ENCODE measurements around the gene CLCF1.
"Not testable (repeated sequence)": the region's sequence is repeated elsewhere in the genome, so short reads cannot be mapped to it uniquely, and the experiment has no call there.

Gene CLCF1

GRCh38 chr11:67345920-67346819, 27.2 kb downstream of the CLCF1 start:
- H3K27me3 Mint-ChIP-seq: no peaks in the 10 kb centered on the region
- ATAC-seq (ENCODE audit: low read depth) (peak; percentile 54), DNase-seq (ENCODE audit: low spot score in 2 of 2) (no peak)
- no peak overlapping the region for H3K27ac Mint-ChIP-seq
- no peaks in the 10 kb centered on the region for H3K9me3 Mint-ChIP-seq
- H3K36me3 Mint-ChIP-seq: peaks cover under 1% of the 10 kb centered on the region
- H3K4me1 Mint-ChIP-seq: peaks cover 43% of the 10 kb centered on the region
- no peak overlapping the region for H3K4me3 Mint-ChIP-seq

- H3K9me3 Mint-ChIP-seq: no peaks in the 10 kb centered on the region
- no peaks in the 10 kb centered on the region for H3K27me3 Mint-ChIP-seq
- no peak overlapping the region for H3K4me3 Mint-ChIP-seq
- H3K4me1 Mint-ChIP-seq: peaks cover 43% of the 10 kb centered on the region
- no peak for DNase-seq (ENCODE audit: low spot score in 2 of 2)
- ATAC-seq (ENCODE audit: low read depth): peak; percentile 50
- H3K36me3 Mint-ChIP-seq: no peaks in the 10 kb centered on the region
- H3K27ac Mint-ChIP-seq: no peak overlapping the region
Measured at GRCh38 chr11:67345247-67345919, 28.0 kb downstream of the CLCF1 start.

DNA sequence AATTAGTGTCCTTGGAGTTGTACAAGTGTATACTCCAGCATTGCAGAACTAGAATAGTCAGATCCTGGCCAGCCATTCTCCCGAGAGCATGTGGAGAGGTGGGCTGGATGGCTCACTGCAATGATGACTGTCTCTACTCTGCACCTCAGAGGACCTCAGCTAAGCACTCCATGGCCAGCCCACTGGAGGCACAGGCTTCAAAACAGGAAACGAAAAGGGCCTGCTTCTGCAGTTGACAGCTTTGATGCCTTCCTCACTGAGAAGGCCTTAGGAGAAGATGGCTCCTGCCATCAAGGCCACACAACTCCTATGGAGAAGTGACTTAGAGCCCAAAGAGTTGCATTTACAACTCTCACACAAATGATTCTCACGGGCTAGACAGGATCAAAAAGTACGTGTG, 29.1 kb downstream of the CLCF1 start:
- DNase-seq (ENCODE audit: low spot score in 2 of 2) (no peak), ATAC-seq (ENCODE audit: low read depth) (peak; percentile 69)
- H3K4me3 Mint-ChIP-seq: peak overlapping the region; percentile 48

GRCh38 chr11:67337257-67337656, 36.1 kb downstream of the CLCF1 start:
- no peak for ATAC-seq (ENCODE audit: low read depth)
- Mint-ChIP-seq H3K27me3 (no peaks in the 10 kb centered on the region), H3K36me3 (peaks cover 1% of the 10 kb centered on the region), H3K4me1 (no peaks in the 10 kb centered on the region), H3K27ac (no peak overlapping the region), H3K9me3 (no peaks in the 10 kb centered on the region), H3K4me3 (no peak overlapping the region)
- no peak for DNase-seq (ENCODE audit: low spot score in 2 of 2)

More for the DNA sequence above, 29.1 kb downstream of the CLCF1 start:
- no peaks in the 10 kb centered on the region for H3K27me3 Mint-ChIP-seq
- no peaks in the 10 kb centered on the region for H3K36me3 Mint-ChIP-seq
- peak overlapping the region; percentile 43 for H3K27ac Mint-ChIP-seq
- no peaks in the 10 kb centered on the region for H3K9me3 Mint-ChIP-seq
- peaks cover 33% of the 10 kb centered on the region for H3K4me1 Mint-ChIP-seq

- DNase-seq (ENCODE audit: low spot score in 2 of 2) (no peak), ATAC-seq (ENCODE audit: low read depth) (no peak)
- no peak overlapping the region for H3K27ac Mint-ChIP-seq
- peaks cover 4% of the 10 kb centered on the region for H3K36me3 Mint-ChIP-seq
- no peak overlapping the region for H3K4me3 Mint-ChIP-seq
- no peaks in the 10 kb centered on the region for H3K4me1 Mint-ChIP-seq
- H3K27me3 Mint-ChIP-seq: no peaks in the 10 kb centered on the region
- H3K9me3 Mint-ChIP-seq: no peaks in the 10 kb centered on the region
Measured at GRCh38 chr11:67332081-67332691, 41.2 kb downstream of the CLCF1 start.

- Mint-ChIP-seq H3K9me3 (no peaks in the 10 kb centered on the region), H3K36me3 (peaks cover 1% of the 10 kb centered on the region), H3K27ac (no peak overlapping the region), H3K27me3 (no peaks in the 10 kb centered on the region), H3K4me1 (peaks cover 3% of the 10 kb centered on the region), H3K4me3 (no peak overlapping the region)
- DNase-seq (ENCODE audit: low spot score in 2 of 2) (no peak), ATAC-seq (ENCODE audit: low read depth) (no peak)
Measured at GRCh38 chr11:67323526-67323925, 49.9 kb downstream of the CLCF1 start.

DNA sequence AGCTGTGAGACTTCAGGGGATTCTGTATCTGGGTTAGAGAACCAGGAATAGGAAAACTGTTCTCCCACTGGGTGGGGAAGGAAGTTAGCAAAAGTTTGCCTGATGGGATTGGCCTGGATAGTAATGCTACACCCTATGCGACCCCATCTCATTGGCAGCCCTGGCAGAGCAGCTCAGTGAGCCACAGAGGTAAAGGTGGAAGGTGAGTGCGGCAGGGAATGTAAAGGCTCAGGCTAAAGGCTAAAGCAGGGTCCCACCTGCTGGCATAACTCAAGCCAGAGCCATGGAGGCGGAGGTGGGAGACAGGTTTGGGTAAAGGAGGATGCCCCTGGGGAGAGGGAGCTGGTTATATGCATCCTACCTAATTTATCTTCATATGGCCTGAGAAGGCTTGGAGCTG, 51.3 kb downstream of the CLCF1 start:
- no peak overlapping the region for H3K4me3 Mint-ChIP-seq
- no peak for DNase-seq (ENCODE audit: low spot score in 2 of 2)
- no peak for ATAC-seq (ENCODE audit: low read depth)
- no peaks in the 10 kb centered on the region for H3K27me3 Mint-ChIP-seq
- peaks cover 1% of the 10 kb centered on the region for H3K36me3 Mint-ChIP-seq
- peaks cover 9% of the 10 kb centered on the region for H3K4me1 Mint-ChIP-seq
- peak overlapping the region; percentile 16 for H3K27ac Mint-ChIP-seq
- H3K9me3 Mint-ChIP-seq: no peaks in the 10 kb centered on the region

DNA sequence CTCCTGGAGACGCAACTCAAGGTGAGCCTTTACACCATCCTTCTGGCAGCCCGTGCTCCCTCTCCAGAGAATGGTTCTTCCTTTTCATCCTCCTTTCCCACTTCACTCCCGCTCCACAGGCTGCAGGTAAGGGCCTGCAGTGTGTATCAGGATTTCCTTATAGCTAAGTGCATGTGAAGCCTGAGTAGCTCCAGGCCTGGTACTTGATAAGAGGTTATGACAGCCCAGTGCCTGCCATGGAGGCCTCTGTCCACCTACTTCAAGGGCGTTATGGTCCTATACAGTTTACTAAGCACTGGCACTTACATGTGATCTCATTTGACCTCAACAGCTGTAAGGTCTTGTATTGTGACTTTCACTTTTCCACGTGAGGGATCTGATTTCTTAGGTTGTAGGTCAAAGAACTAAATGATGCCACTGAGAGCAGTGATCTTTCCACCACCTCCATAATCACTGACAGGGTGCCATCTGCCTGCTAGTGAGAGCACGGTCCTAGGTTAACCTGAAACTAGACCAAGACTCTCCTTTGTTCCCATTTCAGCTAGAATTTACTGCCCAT, 52.0 kb downstream of the CLCF1 start:
- Mint-ChIP-seq H3K36me3 (peaks cover 1% of the 10 kb centered on the region), H3K4me3 (no peak overlapping the region), H3K4me1 (peaks cover 9% of the 10 kb centered on the region), H3K27ac (no peak overlapping the region), H3K27me3 (no peaks in the 10 kb centered on the region), H3K9me3 (no peaks in the 10 kb centered on the region)
- no peak for DNase-seq (ENCODE audit: low spot score in 2 of 2)
- ATAC-seq (ENCODE audit: low read depth): no peak

GRCh38 chr11:67320691-67321090, 52.7 kb downstream of the CLCF1 start:
- Mint-ChIP-seq H3K9me3 (no peaks in the 10 kb centered on the region), H3K4me1 (peaks cover 9% of the 10 kb centered on the region), H3K27me3 (no peaks in the 10 kb centered on the region), H3K4me3 (no peak overlapping the region), H3K27ac (no peak overlapping the region), H3K36me3 (no peaks in the 10 kb centered on the region)
- no peak for ATAC-seq (ENCODE audit: low read depth)
- no peak for DNase-seq (ENCODE audit: low spot score in 2 of 2)

GRCh38 chr11:67320011-67320410, 53.4 kb downstream of the CLCF1 start:
- H3K27me3 Mint-ChIP-seq: no peaks in the 10 kb centered on the region
- H3K36me3 Mint-ChIP-seq: no peaks in the 10 kb centered on the region
- H3K9me3 Mint-ChIP-seq: no peaks in the 10 kb centered on the region
- H3K4me1 Mint-ChIP-seq: peaks cover 9% of the 10 kb centered on the region
- H3K4me3 Mint-ChIP-seq: no peak overlapping the region
- DNase-seq (ENCODE audit: low spot score in 2 of 2) (no peak), ATAC-seq (ENCODE audit: low read depth) (no peak)
- H3K27ac Mint-ChIP-seq: no peak overlapping the region

- H3K9me3 Mint-ChIP-seq; H3K4me1 Mint-ChIP-seq; H3K27me3 Mint-ChIP-seq; H3K36me3 Mint-ChIP-seq; H3K27ac Mint-ChIP-seq; ATAC-seq (ENCODE audit: low read depth); DNase-seq (ENCODE audit: low spot score in 2 of 2): not testable (repeated sequence)
- peak overlapping the region; percentile 99 for H3K4me3 Mint-ChIP-seq
Measured at GRCh38 chr11:67318876-67319275, 54.5 kb downstream of the CLCF1 start.

DNA sequence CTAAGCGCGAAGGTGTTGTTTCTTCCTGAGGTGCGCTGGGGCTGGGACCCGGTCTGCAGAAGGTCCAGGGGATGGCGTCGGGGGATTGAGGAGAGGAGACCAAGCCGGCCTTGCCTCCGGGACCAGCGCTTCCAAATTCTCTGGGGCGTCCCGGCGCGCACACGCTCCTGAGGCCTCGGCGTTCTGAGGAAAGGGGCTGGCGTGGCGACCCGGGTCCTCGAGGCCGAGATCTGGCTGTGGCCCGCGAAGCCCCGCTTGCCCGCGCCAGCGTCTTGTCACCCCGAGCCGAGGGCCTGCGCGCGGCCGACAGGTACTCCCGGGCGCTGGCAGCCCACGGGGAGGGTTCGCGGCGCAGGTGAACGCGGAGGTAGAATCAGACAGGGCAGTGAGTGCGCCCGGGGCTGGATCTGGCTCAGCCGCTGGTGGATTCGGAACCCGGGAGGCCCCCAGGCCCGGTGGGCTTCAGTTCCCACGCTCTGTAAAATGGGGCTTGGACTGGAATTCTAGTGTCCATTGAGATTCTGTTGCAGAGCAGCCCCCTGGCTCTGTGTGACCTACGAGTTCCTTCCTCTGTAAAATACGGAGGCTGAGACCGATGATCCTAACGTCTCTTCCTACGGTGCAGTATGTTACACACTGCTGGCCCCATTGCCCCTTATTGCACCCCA, 55.4 kb downstream of the CLCF1 start:
- Mint-ChIP-seq H3K27me3 (no peaks in the 10 kb centered on the region), H3K36me3 (no peaks in the 10 kb centered on the region)
- DNase-seq (ENCODE audit: low spot score in 2 of 2): no peak

GRCh38 chr11:67317205-67317887, 56.1 kb downstream of the CLCF1 start:
- no peaks in the 10 kb centered on the region for H3K27me3 Mint-ChIP-seq
- peak overlapping the region; percentile 90 for H3K27ac Mint-ChIP-seq
- peak overlapping the region; percentile 99 for H3K4me3 Mint-ChIP-seq
- DNase-seq (ENCODE audit: low spot score in 2 of 2) (peak; percentile 98), ATAC-seq (ENCODE audit: low read depth) (peak; percentile 86)
- no peaks in the 10 kb centered on the region for H3K36me3 Mint-ChIP-seq
- H3K4me1 Mint-ChIP-seq: peaks cover 15% of the 10 kb centered on the region
- no peaks in the 10 kb centered on the region for H3K9me3 Mint-ChIP-seq

More for the DNA sequence above, 55.4 kb downstream of the CLCF1 start:
- peak; percentile 33 for ATAC-seq (ENCODE audit: low read depth)
- peak overlapping the region; percentile 90 for H3K27ac Mint-ChIP-seq
- no peaks in the 10 kb centered on the region for H3K9me3 Mint-ChIP-seq
- H3K4me3 Mint-ChIP-seq: peak overlapping the region; percentile 99
- peaks cover 10% of the 10 kb centered on the region for H3K4me1 Mint-ChIP-seq
